Retinal pigment epithelial cell (primary cell): Measurements from ENCODE around the gene MLC1.

Source experiments
- DNase-seq: peaks from one replicate; pipeline ENCODE4 v3.0.0-alpha.2; 2010; ENCODE audit warnings: low read depth
- H3K4me3 ChIP-seq: 2 replicates; pipeline ENCODE4 v1.5.1; 2011; ENCODE audit warnings: mild to moderate bottlenecking, low read length, control low read depth, moderate library complexity
- CTCF ChIP-seq: conservative IDR thresholded peaks from 2 replicates; pipeline ENCODE4 v1.5.1; 2011; ENCODE audit warnings: low read depth, low read length, control low read depth, inconsistent platforms

MLC1 gene

GRCh38 chr22:50085211-50085972 lies at the start of gene MLC1:
TSS of gene MLC1 (minus strand) at chr22:50085426. CDS start at chr22:50084902, 524 bp downstream.
- no peak for TF ChIP-seq CTCF
- no peak for DNase-seq
- H3K4me3 ChIP-seq, result no peak within 1 kb of the TSS

- DNase-seq, result no peak
- TF ChIP-seq CTCF, result no peak
- H3K4me3 ChIP-seq, result no peak overlapping the region
Observed at GRCh38 chr22:50134481-50134880, 49.3 kb upstream of the MLC1 start.

GRCh38 chr22:50131894-50132293 lies 46.7 kb upstream of the MLC1 start:
- no peak overlapping the region for H3K4me3 ChIP-seq
- no peak for TF ChIP-seq CTCF
- no peak for DNase-seq

DNA sequence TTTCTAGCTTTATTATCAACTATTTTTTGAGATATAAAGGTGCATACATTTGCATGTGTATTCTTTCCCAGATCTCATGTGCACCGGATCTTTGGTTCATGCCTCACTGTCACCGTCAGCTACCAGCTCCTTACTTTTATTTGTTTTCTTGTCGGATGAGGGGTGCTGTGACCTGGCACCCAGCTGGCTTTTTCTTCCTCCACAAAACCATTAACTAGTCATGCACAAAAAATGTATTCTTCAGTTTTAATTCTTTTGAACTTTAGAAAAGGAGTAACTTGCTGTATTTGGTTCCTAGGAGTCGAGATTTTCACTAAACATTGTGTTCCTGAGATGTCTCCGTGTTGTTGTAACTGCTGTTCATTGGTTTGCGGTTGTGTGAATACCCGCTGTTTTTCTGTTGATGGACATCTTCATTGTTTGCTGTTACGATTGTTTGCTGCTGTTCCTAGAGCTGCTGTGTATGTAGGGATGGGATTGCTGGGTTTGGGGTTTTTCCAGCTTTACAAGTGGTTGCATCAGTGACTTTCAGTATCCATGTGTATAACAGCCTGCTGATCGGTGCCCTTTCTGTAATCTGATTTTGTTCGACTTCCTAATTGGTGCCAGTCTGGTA lies 44.0 kb upstream of the MLC1 start:
- TF ChIP-seq CTCF, result no peak
- DNase-seq, result no peak
- H3K4me3 ChIP-seq, result no peak overlapping the region

DNA sequence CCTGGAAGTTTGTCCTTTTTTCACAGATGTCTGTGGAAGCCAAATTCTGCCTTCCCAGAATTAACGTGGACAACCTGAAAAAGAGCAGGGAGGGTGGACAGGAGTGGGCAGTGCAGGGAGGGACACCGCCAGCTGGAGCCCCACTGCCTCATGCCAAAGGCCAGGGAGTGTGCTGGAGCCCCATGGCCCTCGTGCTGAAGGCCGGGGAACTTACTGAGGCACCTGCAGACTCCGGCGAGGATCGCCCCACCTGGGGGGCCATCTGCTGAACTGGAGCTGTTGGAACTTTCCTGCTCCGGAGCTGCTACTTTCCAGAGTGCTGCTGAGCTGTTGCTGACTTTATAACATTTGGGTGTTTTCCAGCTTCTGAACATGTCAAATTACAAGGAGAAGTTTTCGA lies 39.8 kb upstream of the MLC1 start:
- no peak for DNase-seq
- no peak overlapping the region for H3K4me3 ChIP-seq
- TF ChIP-seq CTCF, result no peak

GRCh38 chr22:50123119-50123518 lies 37.9 kb upstream of the MLC1 start:
- no peak for TF ChIP-seq CTCF
- DNase-seq, result no peak
- no peak overlapping the region for H3K4me3 ChIP-seq

GRCh38 chr22:50121202-50121740 lies 36.0 kb upstream of the MLC1 start:
- no peak for TF ChIP-seq CTCF
- DNase-seq, result no peak
- no peak overlapping the region for H3K4me3 ChIP-seq
